Vagina (tissue), 2 donors: ENCODE results near the gene TRIP10.

Experiments used
- CTCF ChIP-seq, 3 experiments: fragments of 450-650 bp in 2 of 3; fragments of 200-600 bp in 1 of 3; sonication (generic) in 1 of 3; IDR thresholded peaks; one replicate each; pipeline ENCODE4 v1.5.1; 2017 to 2019; ENCODE audit warnings: antibody characterized with exemption in 3 of 3, mild to moderate bottlenecking in 2 of 3, moderate library complexity in 2 of 3
- POLR2A ChIP-seq, 2 donors: fragments of 450-650 bp; IDR thresholded peaks; one replicate each; pipeline ENCODE4 v1.6.1; 2017; ENCODE audit warnings: antibody characterized with exemption in 2 of 2, mild to moderate bottlenecking in 2 of 2, moderate library complexity in 2 of 2

DNA sequence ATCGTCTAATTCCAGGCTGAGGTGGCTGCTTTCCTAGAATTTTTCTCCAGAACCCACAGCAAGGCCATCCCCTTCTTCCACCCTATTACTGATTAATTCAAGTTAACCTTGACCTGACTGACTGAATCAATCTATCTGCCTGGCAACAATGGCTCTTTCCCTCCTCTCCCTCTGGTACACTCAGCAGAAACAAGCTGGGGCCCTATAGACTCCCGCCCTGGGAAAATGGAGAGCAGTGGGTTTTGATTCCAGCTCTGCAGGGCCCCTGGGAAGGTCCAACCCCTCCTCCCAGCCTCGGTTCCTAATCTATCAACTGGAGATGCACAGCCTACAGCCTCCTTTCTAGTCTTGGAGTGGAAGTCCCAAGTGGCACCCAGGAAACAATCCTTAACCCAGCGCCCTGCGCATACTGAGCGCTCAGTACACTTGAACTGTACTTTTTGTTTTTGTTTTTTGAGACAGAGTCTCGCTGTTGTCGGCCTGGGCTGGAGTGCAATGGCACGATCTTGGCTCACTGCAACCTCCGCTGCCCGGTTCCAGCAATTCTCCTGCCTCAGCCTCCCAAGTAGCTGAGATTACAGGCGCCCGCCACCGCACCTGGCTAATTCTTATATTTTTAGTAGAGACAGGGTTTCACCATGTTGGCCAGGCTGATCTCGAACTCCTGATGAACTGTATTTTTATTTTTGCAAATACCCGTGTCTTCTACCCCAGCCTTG is 13.8 kb upstream of the TRIP10 start:
- TF ChIP-seq CTCF (IDR thresholded peaks at IDR 0.05) (no peak), POLR2A (IDR thresholded peaks at IDR 0.05) (no peak)
